Measurements from ENCODE around the gene DNAH5. TPM values are rescaled to one million over a fixed set of nuclear protein-coding genes. Genes with fewer than 3 reads are reported as not detected.
"Not testable (repeated sequence)": the region's sequence is repeated elsewhere in the genome, so short reads cannot be mapped to it uniquely, and the experiment has no call there.

The DNAH5 gene
- total RNA-seq, 1 donor from 2014 or later = 0.12 TPM

DNA sequence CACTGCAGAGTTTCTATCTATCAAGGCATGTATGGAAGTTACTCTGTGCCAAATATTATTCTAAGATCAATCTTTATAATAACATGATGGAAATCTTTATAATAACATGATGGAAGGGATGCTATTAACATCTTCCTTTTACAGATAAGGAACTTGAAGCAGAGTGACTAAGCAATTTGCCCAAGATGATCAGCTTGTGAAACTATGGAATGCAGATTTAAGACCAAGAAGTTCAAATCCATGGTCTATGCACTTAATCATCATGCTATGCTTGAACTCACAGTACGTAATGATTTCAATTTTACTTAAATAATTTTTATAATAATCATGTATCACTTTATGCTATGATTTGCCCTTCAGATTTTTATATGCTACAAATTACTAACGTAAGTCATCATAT, 123.1 kb downstream of the DNAH5 start:
- no peaks in the 10 kb centered on the region for H3K9me3 Mint-ChIP-seq
- no peaks in the 10 kb centered on the region for H3K36me3 Mint-ChIP-seq (ENCODE audit: low read depth)
- H3K4me1 Mint-ChIP-seq = no peaks in the 10 kb centered on the region
- H3K4me3 Mint-ChIP-seq = no peak overlapping the region
- no peak overlapping the region for H3K27ac Mint-ChIP-seq (ENCODE audit: unreplicated experiment)
- no peak for DNase-seq (ENCODE audit: low read depth, low spot score)
- TF ChIP-seq, protein P1, sequence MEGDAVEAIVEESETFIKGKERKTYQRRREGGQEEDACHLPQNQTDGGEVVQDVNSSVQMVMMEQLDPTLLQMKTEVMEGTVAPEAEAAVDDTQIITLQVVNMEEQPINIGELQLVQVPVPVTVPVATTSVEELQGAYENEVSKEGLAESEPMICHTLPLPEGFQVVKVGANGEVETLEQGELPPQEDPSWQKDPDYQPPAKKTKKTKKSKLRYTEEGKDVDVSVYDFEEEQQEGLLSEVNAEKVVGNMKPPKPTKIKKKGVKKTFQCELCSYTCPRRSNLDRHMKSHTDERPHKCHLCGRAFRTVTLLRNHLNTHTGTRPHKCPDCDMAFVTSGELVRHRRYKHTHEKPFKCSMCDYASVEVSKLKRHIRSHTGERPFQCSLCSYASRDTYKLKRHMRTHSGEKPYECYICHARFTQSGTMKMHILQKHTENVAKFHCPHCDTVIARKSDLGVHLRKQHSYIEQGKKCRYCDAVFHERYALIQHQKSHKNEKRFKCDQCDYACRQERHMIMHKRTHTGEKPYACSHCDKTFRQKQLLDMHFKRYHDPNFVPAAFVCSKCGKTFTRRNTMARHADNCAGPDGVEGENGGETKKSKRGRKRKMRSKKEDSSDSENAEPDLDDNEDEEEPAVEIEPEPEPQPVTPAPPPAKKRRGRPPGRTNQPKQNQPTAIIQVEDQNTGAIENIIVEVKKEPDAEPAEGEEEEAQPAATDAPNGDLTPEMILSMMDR (conservative IDR thresholded peaks at IDR 0.05) = no peak
- no peaks in the 10 kb centered on the region for H3K27me3 Mint-ChIP-seq (ENCODE audit: low read depth)

DNA sequence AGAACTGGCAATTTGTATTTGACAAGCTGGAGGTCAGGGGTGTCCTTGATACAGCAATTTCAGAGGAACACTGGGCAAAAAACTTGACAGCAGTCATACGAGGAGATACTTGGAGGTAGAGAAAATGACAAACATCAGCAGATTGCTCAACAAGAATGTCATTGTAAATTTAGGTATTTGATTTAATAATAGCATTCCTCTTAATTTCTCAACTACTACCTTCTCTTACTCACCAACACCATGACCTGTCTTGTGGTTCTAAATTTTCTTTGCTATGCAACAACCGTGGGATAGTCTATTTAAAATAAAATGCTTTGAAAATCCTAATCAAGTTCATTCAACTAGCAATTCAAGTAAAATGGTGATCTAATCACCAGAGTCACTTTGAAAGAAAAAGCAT, 128.4 kb downstream of the DNAH5 start:
- Mint-ChIP-seq H3K36me3 (ENCODE audit: low read depth) (no peaks in the 10 kb centered on the region), H3K27me3 (ENCODE audit: low read depth) (peaks cover 3% of the 10 kb centered on the region), H3K4me3 (no peak overlapping the region), H3K9me3 (no peaks in the 10 kb centered on the region), H3K4me1 (peaks cover 4% of the 10 kb centered on the region), H3K27ac (ENCODE audit: unreplicated experiment) (no peak overlapping the region)
- TF ChIP-seq, protein P1 (conservative IDR thresholded peaks at IDR 0.05) = no peak
- no peak for DNase-seq (ENCODE audit: low read depth, low spot score)

DNA sequence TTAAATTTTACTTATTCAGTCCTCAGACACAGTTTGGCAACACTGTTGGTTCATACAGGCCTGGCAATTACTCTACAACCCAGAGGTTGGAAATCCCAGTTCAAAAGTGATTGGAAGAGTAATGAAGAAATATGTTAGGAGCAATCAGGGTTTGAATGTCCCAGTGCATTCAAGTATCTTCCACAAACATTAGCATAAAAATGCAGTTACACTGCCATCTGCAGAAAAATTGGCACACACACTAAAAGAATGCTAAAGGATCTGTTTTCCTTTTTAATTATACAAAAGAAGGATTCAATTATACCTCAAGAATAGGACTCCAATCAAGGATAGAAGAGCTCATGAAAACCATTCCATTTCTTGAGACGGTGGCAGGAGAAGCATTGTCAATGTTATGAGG, 130.2 kb downstream of the DNAH5 start:
- Mint-ChIP-seq H3K4me3 (no peak overlapping the region), H3K36me3 (ENCODE audit: low read depth) (no peaks in the 10 kb centered on the region), H3K4me1 (peaks cover 4% of the 10 kb centered on the region), H3K27ac (ENCODE audit: unreplicated experiment) (no peak overlapping the region), H3K9me3 (no peaks in the 10 kb centered on the region), H3K27me3 (ENCODE audit: low read depth) (peaks cover 3% of the 10 kb centered on the region)
- DNase-seq (ENCODE audit: low read depth, low spot score) = no peak
- TF ChIP-seq, protein P1 (conservative IDR thresholded peaks at IDR 0.05) = no peak

DNA sequence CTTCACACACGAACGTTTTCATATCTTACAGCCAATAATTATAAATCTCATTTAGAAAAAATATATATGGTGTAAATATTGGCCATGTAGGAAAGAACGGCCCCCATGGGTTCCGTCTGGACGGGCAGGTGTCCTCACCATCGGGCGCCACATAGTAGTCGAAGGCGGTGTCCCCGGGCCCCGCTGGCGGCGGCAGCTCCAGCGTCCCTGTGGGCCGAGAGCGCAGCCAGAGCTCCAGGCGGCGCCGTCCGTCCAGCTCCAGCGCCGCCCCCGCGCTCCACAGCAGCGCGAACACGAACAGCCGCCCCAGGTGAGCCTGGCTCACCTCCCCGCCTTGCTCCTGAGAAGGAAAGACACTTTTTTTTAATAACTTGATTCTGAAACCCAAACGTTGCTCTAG, 134.6 kb downstream of the DNAH5 start:
- TF ChIP-seq, protein P1 (conservative IDR thresholded peaks at IDR 0.05) = no peak
- peaks cover 4% of the 10 kb centered on the region for H3K4me1 Mint-ChIP-seq
- H3K36me3 Mint-ChIP-seq (ENCODE audit: low read depth) = no peaks in the 10 kb centered on the region
- no peaks in the 10 kb centered on the region for H3K27me3 Mint-ChIP-seq (ENCODE audit: low read depth)
- no peak overlapping the region for H3K27ac Mint-ChIP-seq (ENCODE audit: unreplicated experiment)
- H3K9me3 Mint-ChIP-seq = peaks cover 3% of the 10 kb centered on the region
- no peak for DNase-seq (ENCODE audit: low read depth, low spot score)
- no peak overlapping the region for H3K4me3 Mint-ChIP-seq

DNA sequence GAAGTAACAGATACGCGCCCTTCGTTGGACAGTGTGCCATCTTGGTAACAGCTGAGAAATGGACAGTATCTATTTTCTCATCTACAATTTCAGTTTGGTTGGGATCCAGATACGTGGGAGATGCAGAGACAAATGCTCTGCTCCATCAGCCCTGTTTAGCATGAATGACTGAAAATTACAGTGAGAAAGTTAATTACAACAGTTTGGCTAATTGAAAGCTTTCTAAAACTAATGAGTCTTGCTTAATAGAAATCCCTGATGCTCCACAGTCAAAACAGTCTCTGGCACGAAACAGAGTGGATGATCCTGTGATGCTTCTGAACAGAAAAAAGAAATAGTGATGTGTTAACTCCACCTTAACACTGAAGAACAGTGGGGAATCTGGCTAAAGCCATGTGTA, 140.2 kb downstream of the DNAH5 start:
- no peak overlapping the region for H3K4me3 Mint-ChIP-seq

DNA sequence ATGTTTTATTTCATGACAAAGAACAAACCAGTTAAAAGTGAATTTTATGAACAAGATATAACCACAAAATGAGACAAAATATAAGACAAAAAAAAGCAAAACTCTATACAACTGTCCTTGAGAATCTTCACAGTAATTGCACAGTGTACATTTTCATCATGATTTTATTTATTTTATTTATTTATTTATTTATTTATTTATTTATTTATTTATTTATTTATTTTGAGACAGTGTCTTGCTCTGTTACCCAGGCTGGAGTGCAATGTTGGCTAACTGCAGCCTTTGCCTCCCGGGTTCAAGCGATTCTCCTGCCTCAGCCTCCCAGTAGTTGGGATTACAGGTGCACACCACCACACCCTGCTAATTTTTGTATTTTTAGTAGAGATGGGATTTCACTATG, 145.9 kb downstream of the DNAH5 start:
- not testable (repeated sequence) for H3K4me1 Mint-ChIP-seq; H3K4me3 Mint-ChIP-seq; DNase-seq (ENCODE audit: low read depth, low spot score); H3K27me3 Mint-ChIP-seq (ENCODE audit: low read depth); H3K36me3 Mint-ChIP-seq (ENCODE audit: low read depth); H3K9me3 Mint-ChIP-seq; H3K27ac Mint-ChIP-seq (ENCODE audit: unreplicated experiment)

More for the DNA sequence above, 140.2 kb downstream of the DNAH5 start:
- no peaks in the 10 kb centered on the region for H3K27me3 Mint-ChIP-seq (ENCODE audit: low read depth)
- H3K27ac Mint-ChIP-seq (ENCODE audit: unreplicated experiment) = no peak overlapping the region
- TF ChIP-seq, protein P1 (conservative IDR thresholded peaks at IDR 0.05) = no peak
- H3K36me3 Mint-ChIP-seq (ENCODE audit: low read depth) = no peaks in the 10 kb centered on the region
- DNase-seq (ENCODE audit: low read depth, low spot score) = no peak
- no peaks in the 10 kb centered on the region for H3K4me1 Mint-ChIP-seq
- peaks cover 3% of the 10 kb centered on the region for H3K9me3 Mint-ChIP-seq

All from neural crest cell (in vitro differentiated cells).